ENCODE data around the gene NAA80. TPM values are rescaled to one million over a fixed set of nuclear protein-coding genes. Genes with fewer than 3 reads are reported as not detected.
A peak's percentile ranks its signal among the peaks of the same experiment; 100 is the strongest.

The NAA80 gene
- total RNA-seq, 1 donor from 2014 or later = 10.1 TPM

DNA sequence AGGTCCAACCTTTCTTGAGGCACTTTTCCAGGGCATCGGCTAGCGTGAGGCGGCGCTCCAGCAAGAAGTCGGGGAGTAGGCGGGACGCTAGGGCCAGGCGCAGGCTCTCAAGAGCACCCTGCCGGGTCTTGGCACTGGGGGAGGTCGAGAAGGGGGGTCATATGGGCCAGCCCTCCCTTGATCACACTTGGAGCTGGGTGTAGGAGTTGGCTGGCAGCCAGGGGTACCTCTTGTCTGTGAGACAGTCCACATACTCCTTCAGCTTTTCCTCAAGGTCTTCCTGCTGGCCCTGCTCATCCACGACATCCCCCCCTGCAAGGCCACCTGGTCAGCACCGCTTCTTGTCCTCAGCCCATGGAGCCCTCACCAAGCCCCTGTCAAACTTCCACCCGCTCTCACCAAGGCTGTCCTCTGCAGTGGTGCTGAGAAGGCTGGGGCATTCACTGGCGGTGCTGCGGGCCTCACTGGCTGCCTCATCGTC, 9.0 kb downstream of the NAA80 start:
- no peak overlapping the region for H3K27ac ChIP-seq

GRCh38 chr3:50289130-50289529, 10.1 kb downstream of the NAA80 start:
- no peak overlapping the region for H3K4me3 Mint-ChIP-seq
- H3K79me2 ChIP-seq (ENCODE audit: low read depth) = peaks cover 12% of the 10 kb centered on the region
- no peaks in the 10 kb centered on the region for H3K9me3 Mint-ChIP-seq
- H2AFZ ChIP-seq (replicated peaks) = no peak overlapping the region
- no peak overlapping the region for H3K4me3 ChIP-seq
- H3K4me1 Mint-ChIP-seq = peaks cover 17% of the 10 kb centered on the region
- H3K36me3 ChIP-seq = no peaks in the 10 kb centered on the region
- no peak for DNase-seq (ENCODE audit: low spot score)
- no peaks in the 10 kb centered on the region for H4K20me1 ChIP-seq (ENCODE audit: low read depth)
- no peak overlapping the region for H3K4me2 ChIP-seq
- peaks cover 9% of the 10 kb centered on the region for H3K27me3 Mint-ChIP-seq (ENCODE audit: insufficient read depth, low read depth)
- no peaks in the 10 kb centered on the region for H3K27me3 ChIP-seq
- H3F3A ChIP-seq (ENCODE audit: low read depth) = peaks cover 4% of the 10 kb centered on the region
- H3K9me3 ChIP-seq (ENCODE audit: low read depth) = no peaks in the 10 kb centered on the region
- no peak overlapping the region for H3K27ac ChIP-seq
- H3K27ac Mint-ChIP-seq = no peak overlapping the region
- H3K9ac ChIP-seq = no peak overlapping the region
- peaks cover 2% of the 10 kb centered on the region for H3K36me3 Mint-ChIP-seq
- peaks cover 13% of the 10 kb centered on the region for H3K4me1 ChIP-seq
- TF ChIP-seq EZH2phosphoT487 (IDR thresholded peaks at IDR 0.05) = no peak
- TF ChIP-seq EZH2 (IDR thresholded peaks at IDR 0.05) = no peak
- TF ChIP-seq, protein P1, sequence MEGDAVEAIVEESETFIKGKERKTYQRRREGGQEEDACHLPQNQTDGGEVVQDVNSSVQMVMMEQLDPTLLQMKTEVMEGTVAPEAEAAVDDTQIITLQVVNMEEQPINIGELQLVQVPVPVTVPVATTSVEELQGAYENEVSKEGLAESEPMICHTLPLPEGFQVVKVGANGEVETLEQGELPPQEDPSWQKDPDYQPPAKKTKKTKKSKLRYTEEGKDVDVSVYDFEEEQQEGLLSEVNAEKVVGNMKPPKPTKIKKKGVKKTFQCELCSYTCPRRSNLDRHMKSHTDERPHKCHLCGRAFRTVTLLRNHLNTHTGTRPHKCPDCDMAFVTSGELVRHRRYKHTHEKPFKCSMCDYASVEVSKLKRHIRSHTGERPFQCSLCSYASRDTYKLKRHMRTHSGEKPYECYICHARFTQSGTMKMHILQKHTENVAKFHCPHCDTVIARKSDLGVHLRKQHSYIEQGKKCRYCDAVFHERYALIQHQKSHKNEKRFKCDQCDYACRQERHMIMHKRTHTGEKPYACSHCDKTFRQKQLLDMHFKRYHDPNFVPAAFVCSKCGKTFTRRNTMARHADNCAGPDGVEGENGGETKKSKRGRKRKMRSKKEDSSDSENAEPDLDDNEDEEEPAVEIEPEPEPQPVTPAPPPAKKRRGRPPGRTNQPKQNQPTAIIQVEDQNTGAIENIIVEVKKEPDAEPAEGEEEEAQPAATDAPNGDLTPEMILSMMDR (IDR thresholded peaks at IDR 0.05) = no peak

More for the DNA sequence above, 9.0 kb downstream of the NAA80 start:
- no peak overlapping the region for H2AFZ ChIP-seq (replicated peaks)
- H3K27ac Mint-ChIP-seq = no peak overlapping the region
- H3K4me3 Mint-ChIP-seq = peak overlapping the region; percentile 57
- peaks cover 17% of the 10 kb centered on the region for H3K4me1 Mint-ChIP-seq
- H3K36me3 ChIP-seq = no peaks in the 10 kb centered on the region
- peaks cover 4% of the 10 kb centered on the region for H3F3A ChIP-seq (ENCODE audit: low read depth)
- H3K79me2 ChIP-seq (ENCODE audit: low read depth) = peaks cover 12% of the 10 kb centered on the region
- no peaks in the 10 kb centered on the region for H4K20me1 ChIP-seq (ENCODE audit: low read depth)
- no peaks in the 10 kb centered on the region for H3K9me3 Mint-ChIP-seq
- TF ChIP-seq, protein P1 (IDR thresholded peaks at IDR 0.05) = no peak
- TF ChIP-seq EZH2 (IDR thresholded peaks at IDR 0.05) = no peak
- TF ChIP-seq EZH2phosphoT487 (IDR thresholded peaks at IDR 0.05) = no peak
- no peak overlapping the region for H3K4me3 ChIP-seq
- H3K36me3 Mint-ChIP-seq = peaks cover 2% of the 10 kb centered on the region
- H3K4me1 ChIP-seq = peaks cover 13% of the 10 kb centered on the region
- no peak for DNase-seq (ENCODE audit: low spot score)
- H3K9me3 ChIP-seq (ENCODE audit: low read depth) = no peaks in the 10 kb centered on the region
- no peak overlapping the region for H3K9ac ChIP-seq
- H3K27me3 Mint-ChIP-seq (ENCODE audit: insufficient read depth, low read depth) = peaks cover 9% of the 10 kb centered on the region
- no peaks in the 10 kb centered on the region for H3K27me3 ChIP-seq
- no peak overlapping the region for H3K4me2 ChIP-seq

- Histone ChIP-seq H3K4me2 (no peak overlapping the region), H3K79me2 (ENCODE audit: low read depth) (peaks cover 12% of the 10 kb centered on the region), H3K9me3 (ENCODE audit: low read depth) (no peaks in the 10 kb centered on the region), H3K4me1 (peaks cover 13% of the 10 kb centered on the region), H3K27me3 (no peaks in the 10 kb centered on the region), H3K9ac (no peak overlapping the region), H2AFZ (replicated peaks) (no peak overlapping the region), H3F3A (ENCODE audit: low read depth) (peaks cover 4% of the 10 kb centered on the region), H3K4me3 (no peak overlapping the region), H3K27ac (no peak overlapping the region), H3K36me3 (no peaks in the 10 kb centered on the region), H4K20me1 (ENCODE audit: low read depth) (no peaks in the 10 kb centered on the region)
- DNase-seq (ENCODE audit: low spot score) = no peak
- no peak overlapping the region for H3K27ac Mint-ChIP-seq
- peaks cover 17% of the 10 kb centered on the region for H3K4me1 Mint-ChIP-seq
- H3K27me3 Mint-ChIP-seq (ENCODE audit: insufficient read depth, low read depth) = peaks cover 7% of the 10 kb centered on the region
- H3K36me3 Mint-ChIP-seq = peaks cover 2% of the 10 kb centered on the region
- no peak overlapping the region for H3K4me3 Mint-ChIP-seq
- no peak for TF ChIP-seq EZH2 (IDR thresholded peaks at IDR 0.05)
- no peak for TF ChIP-seq EZH2phosphoT487 (IDR thresholded peaks at IDR 0.05)
- TF ChIP-seq, protein P1 (IDR thresholded peaks at IDR 0.05) = no peak
- no peaks in the 10 kb centered on the region for H3K9me3 Mint-ChIP-seq
These were observed 10.7 kb downstream of the NAA80 start for GRCh38 chr3:50288387-50289007.
